ENCODE data around the gene HDAC4.

HDAC4 gene

GRCh38 chr2:239067196-239067865 is 333.5 kb downstream of the HDAC4 start:
- Histone ChIP-seq H3K27ac (ENCODE audit: low read length) (no peak overlapping the region), H3K9me2 (replicated peaks; ENCODE audit: insufficient read depth, low read length) (no peaks in the 10 kb centered on the region), H3K27me3 (replicated peaks; ENCODE audit: insufficient read depth, low read length) (no peaks in the 10 kb centered on the region), H4K20me1 (ENCODE audit: insufficient read depth, low read length) (no peaks in the 10 kb centered on the region), H3F3A (ENCODE audit: insufficient read depth, low read length) (no peaks in the 10 kb centered on the region), H3K79me2 (ENCODE audit: low read length) (no peaks in the 10 kb centered on the region), H3K9ac (ENCODE audit: low read length) (no peak overlapping the region), H3K4me2 (ENCODE audit: low read depth, low read length) (no peak overlapping the region), H3K36me3 (replicated peaks; ENCODE audit: insufficient read depth, low read length) (no peaks in the 10 kb centered on the region), H3K4me1 (ENCODE audit: low read length) (no peaks in the 10 kb centered on the region), H3K9me3 (replicated peaks; ENCODE audit: insufficient read depth, low read length) (no peaks in the 10 kb centered on the region), H3K4me3 (ENCODE audit: low read length) (no peak overlapping the region), H2AFZ (ENCODE audit: low read length) (no peak overlapping the region)
- no peak for DNase-seq
- TF ChIP-seq CTCF (IDR thresholded peaks at IDR 0.05; ENCODE audit: low read length) (no peak), EZH2 (optimal IDR thresholded peaks at IDR 0.05; ENCODE audit: low read depth, low read length) (no peak), EZH2phosphoT487 (IDR thresholded peaks at IDR 0.05; ENCODE audit: low read length) (no peak)

- TF ChIP-seq CTCF (IDR thresholded peaks at IDR 0.05; ENCODE audit: low read length) (no peak), EZH2 (optimal IDR thresholded peaks at IDR 0.05; ENCODE audit: low read depth, low read length) (no peak), EZH2phosphoT487 (IDR thresholded peaks at IDR 0.05; ENCODE audit: low read length) (no peak)
- Histone ChIP-seq H3K79me2 (ENCODE audit: low read length) (no peaks in the 10 kb centered on the region), H3K27ac (ENCODE audit: low read length) (no peak overlapping the region), H4K20me1 (ENCODE audit: insufficient read depth, low read length) (no peaks in the 10 kb centered on the region), H3K9me3 (replicated peaks; ENCODE audit: insufficient read depth, low read length) (no peaks in the 10 kb centered on the region), H3K9me2 (replicated peaks; ENCODE audit: insufficient read depth, low read length) (no peaks in the 10 kb centered on the region), H3K4me3 (ENCODE audit: low read length) (no peak overlapping the region), H3K4me1 (ENCODE audit: low read length) (no peaks in the 10 kb centered on the region), H3K9ac (ENCODE audit: low read length) (no peak overlapping the region), H3K36me3 (replicated peaks; ENCODE audit: insufficient read depth, low read length) (no peaks in the 10 kb centered on the region), H3K27me3 (replicated peaks; ENCODE audit: insufficient read depth, low read length) (no peaks in the 10 kb centered on the region), H2AFZ (ENCODE audit: low read length) (no peak overlapping the region), H3F3A (ENCODE audit: insufficient read depth, low read length) (no peaks in the 10 kb centered on the region), H3K4me2 (ENCODE audit: low read depth, low read length) (no peak overlapping the region)
- no peak for DNase-seq
Observed at GRCh38 chr2:239066597-239066996, 334.2 kb downstream of the HDAC4 start.

GRCh38 chr2:239065962-239066361 is 334.9 kb downstream of the HDAC4 start:
- Histone ChIP-seq H3K9ac (ENCODE audit: low read length) (no peak overlapping the region), H3K9me3 (replicated peaks; ENCODE audit: insufficient read depth, low read length) (no peaks in the 10 kb centered on the region), H2AFZ (ENCODE audit: low read length) (no peak overlapping the region), H3K36me3 (replicated peaks; ENCODE audit: insufficient read depth, low read length) (no peaks in the 10 kb centered on the region), H3K9me2 (replicated peaks; ENCODE audit: insufficient read depth, low read length) (no peaks in the 10 kb centered on the region), H4K20me1 (ENCODE audit: insufficient read depth, low read length) (no peaks in the 10 kb centered on the region), H3F3A (ENCODE audit: insufficient read depth, low read length) (no peaks in the 10 kb centered on the region), H3K4me3 (ENCODE audit: low read length) (no peak overlapping the region), H3K4me1 (ENCODE audit: low read length) (no peaks in the 10 kb centered on the region), H3K27ac (ENCODE audit: low read length) (no peak overlapping the region), H3K4me2 (ENCODE audit: low read depth, low read length) (no peak overlapping the region), H3K27me3 (replicated peaks; ENCODE audit: insufficient read depth, low read length) (no peaks in the 10 kb centered on the region), H3K79me2 (ENCODE audit: low read length) (no peaks in the 10 kb centered on the region)
- no peak for TF ChIP-seq CTCF (IDR thresholded peaks at IDR 0.05; ENCODE audit: low read length)
- TF ChIP-seq EZH2 (optimal IDR thresholded peaks at IDR 0.05; ENCODE audit: low read depth, low read length): no peak
- TF ChIP-seq EZH2phosphoT487 (IDR thresholded peaks at IDR 0.05; ENCODE audit: low read length): no peak
- no peak for DNase-seq
